PC-9 (cell line): ENCODE results near the gene TCTN3.

Experiments
- CTCF ChIP-seq: fragments of 200-600 bp; sonication (generic); conservative IDR thresholded peaks from 2 replicates; pipeline ENCODE4 v1.6.1; 2017; ENCODE audit warnings: mixed run types, antibody characterized with exemption, mild to moderate bottlenecking, moderate library complexity
- EZH2 ChIP-seq: fragments of 200-600 bp; sonication (generic); IDR thresholded peaks from 2 replicates; pipeline ENCODE4 v1.8.0; 2017; ENCODE audit warnings: antibody characterized with exemption, low read depth

DNA sequence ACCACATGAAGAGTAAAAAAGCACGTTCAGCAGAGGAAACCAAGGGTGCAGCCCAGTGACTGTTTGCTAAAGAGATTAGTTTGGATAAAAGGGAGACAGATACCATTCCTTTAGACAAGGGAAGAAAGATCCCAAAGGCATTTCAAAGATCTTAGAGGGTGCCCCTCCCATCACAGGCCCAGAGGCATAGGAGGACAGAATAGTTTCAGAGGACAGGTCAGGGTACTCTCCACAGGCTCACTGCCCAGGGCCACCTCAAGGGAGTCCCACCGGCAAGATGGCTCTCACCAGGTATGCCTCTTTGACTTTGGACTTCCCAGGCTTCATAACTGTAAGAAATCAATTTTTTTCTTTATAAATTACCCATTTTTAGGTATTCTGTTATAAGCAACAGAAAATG lies 4.7 kb upstream of the TCTN3 start:
- TF ChIP-seq EZH2 (no peak), CTCF (no peak)
